HG03045 (cell line): ENCODE data around the gene NAA60.

Source experiments
- ATAC-seq: cut with Tn5 transposase; IDR thresholded peaks from one replicate; pipeline ENCODE4 v1.9.1; 2021; ENCODE audit warnings: mild to moderate bottlenecking, moderate library complexity; ENCODE audit not compliant: unreplicated experiment

NAA60 gene

GRCh38 chr16:3443108-3444031, at the start of gene NAA60, which contains the start of gene ZNF597:
Gene NAA60, plus strand, starts transcription at chr16:3443680. Its CDS starts 32,548 bp downstream, at chr16:3476228.
Gene ZNF597, minus strand, starts transcription at chr16:3443504. Its CDS starts 351 bp downstream, at chr16:3443153.
- peak; percentile 90 for ATAC-seq

GRCh38 chr16:3400446-3400778, 43.1 kb upstream of the NAA60 start:
- ATAC-seq, result no peak

GRCh38 chr16:3400779-3401688, 42.4 kb upstream of the NAA60 start, which contains the start of the genes ZNF174 and ZSCAN32:
Gene ZNF174, plus strand, starts transcription at chr16:3401215. Its CDS starts 790 bp downstream, at chr16:3402005.
Gene ZSCAN32, minus strand, starts transcription at chr16:3401004. Its CDS starts 3,447 bp downstream, at chr16:3397557.
- ATAC-seq, result peak; percentile 98

GRCh38 chr16:3401719-3402397, 41.6 kb upstream of the NAA60 start:
- ATAC-seq, result no peak

- no peak for ATAC-seq
Measured at GRCh38 chr16:3408561-3409197, 34.8 kb upstream of the NAA60 start.

- no peak for ATAC-seq
Measured at GRCh38 chr16:3413730-3414379, 29.6 kb upstream of the NAA60 start.

- ATAC-seq, result no peak
Measured at GRCh38 chr16:3431779-3432219, 11.7 kb upstream of the NAA60 start.

- ATAC-seq, result no peak
Measured at GRCh38 chr16:3434373-3434772, 9.1 kb upstream of the NAA60 start.

GRCh38 chr16:3439637-3440036, 3.8 kb upstream of the NAA60 start:
- no peak for ATAC-seq

GRCh38 chr16:3444032-3444388, 530 bp downstream of the NAA60 start:
- peak; percentile 26 for ATAC-seq

GRCh38 chr16:3454093-3454492, 10.6 kb downstream of the NAA60 start:
- ATAC-seq, result no peak

- no peak for ATAC-seq
Measured at GRCh38 chr16:3454631-3455147, 11.2 kb downstream of the NAA60 start.

GRCh38 chr16:3457434-3458252, 14.2 kb downstream of the NAA60 start:
- peak; percentile 85 for ATAC-seq

GRCh38 chr16:3458278-3458851, 14.9 kb downstream of the NAA60 start:
- ATAC-seq, result peak; percentile 18

- no peak for ATAC-seq
Measured at GRCh38 chr16:3458852-3459361, 15.4 kb downstream of the NAA60 start.

- no peak for ATAC-seq
Measured at GRCh38 chr16:3459401-3460090, 16.1 kb downstream of the NAA60 start.

- ATAC-seq, result no peak
Measured at GRCh38 chr16:3460121-3460520, 16.6 kb downstream of the NAA60 start.

GRCh38 chr16:3460585-3460984, 17.1 kb downstream of the NAA60 start:
- ATAC-seq, result no peak
